PC-9 (cell line): Measurements from ENCODE around the gene TTC28. TPM values are rescaled to one million over a fixed set of nuclear protein-coding genes. Genes with fewer than 3 reads are reported as not detected.

Experiments
- BruUV-seq: library from RNA; stranded (reverse); fragments of 400-500 nt; replicated peaks from 2 replicates; lab custom pipeline; 2021; lab: Mats Ljungman, UMichigan
- CTCF ChIA-PET: fragments of 300-600 bp; sonication (Branson Sonifier 250); formaldehyde crosslinking; loops from one replicate; lab custom pipeline; 2022; ENCODE audit warnings: antibody characterized with exemption; lab: Charles Lee
- POLR2A ChIA-PET: fragments of 300-600 bp; sonication (Branson Sonifier 250); formaldehyde crosslinking; loops from one replicate; lab custom pipeline; 2022; ENCODE audit warnings: antibody characterized with exemption; ENCODE audit not compliant: unreplicated experiment; lab: Charles Lee
- DNase-seq, 2 experiments: peaks; one replicate each; pipeline versions ENCODE4 v3.0.0 to v3.0.0-alpha.2; 2015 to 2022; ENCODE audit warnings: mixed read lengths in 1 of 2
- H2AFZ ChIP-seq: fragments of 200-600 bp; sonication (generic); 2 replicates; pipeline ENCODE4 v1.8.1; 2017; ENCODE audit warnings: antibody characterized with exemption
- H3F3A ChIP-seq: fragments of 200-600 bp; sonication (generic); 2 replicates; pipeline ENCODE4 v1.8.1; 2017; ENCODE audit warnings: antibody characterized with exemption, mild to moderate bottlenecking, low read depth; ENCODE audit not compliant: insufficient read depth
- H3K27ac ChIP-seq: fragments of 200-600 bp; sonication (generic); 2 replicates; pipeline ENCODE4 v1.6.1; 2016; ENCODE audit warnings: mixed run types
- H3K27me3 ChIP-seq: fragments of 200-600 bp; sonication (generic); 2 replicates; pipeline ENCODE4 v1.6.1; 2016; ENCODE audit warnings: low read depth, mixed run types; ENCODE audit not compliant: insufficient read depth
- H3K36me3 ChIP-seq: fragments of 200-600 bp; sonication (generic); 2 replicates; pipeline ENCODE4 v1.6.1; 2016; ENCODE audit warnings: low read depth, mixed run types
- H3K4me1 ChIP-seq: fragments of 200-600 bp; sonication (generic); replicated peaks from 2 replicates; pipeline ENCODE4 v1.6.1; 2016; ENCODE audit warnings: mixed run types; ENCODE audit not compliant: insufficient read depth
- H3K4me2 ChIP-seq: fragments of 200-600 bp; sonication (generic); 2 replicates; pipeline ENCODE4 v1.6.1; 2017; ENCODE audit warnings: mixed run types
- H3K4me3 ChIP-seq: fragments of 200-600 bp; sonication (generic); 2 replicates; pipeline ENCODE4 v1.6.1; 2016; ENCODE audit warnings: mixed run types
- H3K79me2 ChIP-seq: fragments of 200-600 bp; sonication (generic); 2 replicates; pipeline ENCODE4 v1.6.1; 2017; ENCODE audit warnings: low read depth, mixed run types
- H3K9me2 ChIP-seq: fragments of 200-600 bp; sonication (generic); 2 replicates; pipeline ENCODE4 v1.8.1; 2017; ENCODE audit warnings: mild to moderate bottlenecking; ENCODE audit not compliant: insufficient read depth
- H3K9me3 ChIP-seq: fragments of 200-600 bp; sonication (generic); 2 replicates; pipeline ENCODE4 v1.8.1; 2016; ENCODE audit warnings: low read depth; ENCODE audit not compliant: insufficient read depth
- H4K20me1 ChIP-seq: fragments of 200-600 bp; sonication (generic); 2 replicates; pipeline ENCODE4 v1.8.1; 2017; ENCODE audit not compliant: insufficient read depth
- EZH2 ChIP-seq: fragments of 200-600 bp; sonication (generic); IDR thresholded peaks from 2 replicates; pipeline ENCODE4 v1.8.0; 2017; ENCODE audit warnings: antibody characterized with exemption, low read depth
- intact Hi-C: fragments of 100-400 bp; cut with micrococcal nuclease; formaldehyde crosslinking; loops from one replicate; pipeline ENCODE4 v1.10.0; 2022; ENCODE audit not compliant: unreplicated experiment
- total RNA-seq: library from RNA; stranded (reverse); gene quantifications from 2 replicates; pipeline ENCODE4 v1.2.3, GENCODE V29; 2021
- TF ChIP-seq, protein P1 (sequence below): fragments of 200-600 bp; sonication (generic); conservative IDR thresholded peaks from 2 replicates; pipeline ENCODE4 v1.6.1; 2017; ENCODE audit warnings: mixed run types, antibody characterized with exemption, mild to moderate bottlenecking, moderate library complexity

TTC28 gene
- total RNA-seq, 1 experiment from 2014 or later = 6.7 TPM

DNA sequence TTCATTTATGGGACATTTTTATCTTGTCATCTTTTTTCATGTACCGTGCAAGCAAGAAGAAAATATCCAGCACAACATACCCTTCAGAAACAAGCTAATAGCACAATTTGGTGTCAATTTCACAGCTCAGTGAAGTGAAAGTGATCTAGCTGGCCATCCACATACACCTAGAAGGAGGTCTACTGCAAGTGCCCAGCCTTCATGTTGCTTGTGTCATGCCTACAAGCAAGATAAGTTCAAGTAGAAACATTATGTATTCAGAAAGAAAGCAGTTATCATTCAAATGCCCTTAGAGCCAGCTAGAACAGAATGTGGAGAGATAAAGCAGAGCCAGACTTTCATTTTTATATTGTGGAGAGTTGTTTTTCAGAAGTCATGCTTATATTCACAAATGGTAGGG lies 434.9 kb downstream of the TTC28 start:
- Histone ChIP-seq H3K79me2 (no peaks in the 10 kb centered on the region), H3K27ac (no peak overlapping the region), H3K4me1 (0 out of 2 replicates have a peak, but pooled peaks cover 5% of the 10 kb centered on the region), H3K27me3 (no peaks in the 10 kb centered on the region), H4K20me1 (no peaks in the 10 kb centered on the region), H3K36me3 (no peaks in the 10 kb centered on the region), H3F3A (no peaks in the 10 kb centered on the region), H3K4me2 (no peak overlapping the region), H2AFZ (no peak overlapping the region), H3K4me3 (no peak overlapping the region), H3K9me3 (no peaks in the 10 kb centered on the region), H3K9me2 (no peaks in the 10 kb centered on the region)
- ChIA-PET CTCF (no interaction called here), POLR2A (no interaction called here)
- BruUV-seq = no TSS peak
- TF ChIP-seq EZH2 = no peak
- TF ChIP-seq, protein P1, sequence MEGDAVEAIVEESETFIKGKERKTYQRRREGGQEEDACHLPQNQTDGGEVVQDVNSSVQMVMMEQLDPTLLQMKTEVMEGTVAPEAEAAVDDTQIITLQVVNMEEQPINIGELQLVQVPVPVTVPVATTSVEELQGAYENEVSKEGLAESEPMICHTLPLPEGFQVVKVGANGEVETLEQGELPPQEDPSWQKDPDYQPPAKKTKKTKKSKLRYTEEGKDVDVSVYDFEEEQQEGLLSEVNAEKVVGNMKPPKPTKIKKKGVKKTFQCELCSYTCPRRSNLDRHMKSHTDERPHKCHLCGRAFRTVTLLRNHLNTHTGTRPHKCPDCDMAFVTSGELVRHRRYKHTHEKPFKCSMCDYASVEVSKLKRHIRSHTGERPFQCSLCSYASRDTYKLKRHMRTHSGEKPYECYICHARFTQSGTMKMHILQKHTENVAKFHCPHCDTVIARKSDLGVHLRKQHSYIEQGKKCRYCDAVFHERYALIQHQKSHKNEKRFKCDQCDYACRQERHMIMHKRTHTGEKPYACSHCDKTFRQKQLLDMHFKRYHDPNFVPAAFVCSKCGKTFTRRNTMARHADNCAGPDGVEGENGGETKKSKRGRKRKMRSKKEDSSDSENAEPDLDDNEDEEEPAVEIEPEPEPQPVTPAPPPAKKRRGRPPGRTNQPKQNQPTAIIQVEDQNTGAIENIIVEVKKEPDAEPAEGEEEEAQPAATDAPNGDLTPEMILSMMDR = no peak
- intact Hi-C loops = no loop called here
- DNase-seq = no peak

DNA sequence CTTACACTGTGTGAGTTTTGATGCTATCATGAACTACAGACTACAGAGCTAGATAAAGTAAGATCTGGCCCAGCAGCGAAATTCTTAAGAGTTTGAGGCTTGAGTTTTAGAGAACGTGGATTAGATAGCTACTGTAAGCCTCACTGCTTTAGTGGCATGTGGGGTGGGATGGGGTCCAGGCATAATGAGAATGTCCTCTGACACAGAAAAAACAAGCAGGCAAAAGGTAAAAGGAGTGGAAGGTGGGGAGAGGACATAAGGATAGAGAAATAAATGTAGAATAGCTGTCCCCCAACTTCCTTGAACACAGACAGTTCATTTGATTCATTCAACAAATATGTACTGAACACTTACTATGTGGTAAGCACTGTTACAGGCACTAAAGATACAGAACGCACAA lies 436.1 kb downstream of the TTC28 start:
- ChIA-PET CTCF (interaction anchor here (0.6 kb wide), 1 partner anchor 36 kb away, joined by 4 read pairs; no protein-coding TSS in a partner anchor), POLR2A (no interaction called here)
- H3K36me3 ChIP-seq = no peaks in the 10 kb centered on the region

GRCh38 chr22:28241656-28242290 lies 437.9 kb downstream of the TTC28 start:
- no peaks in the 10 kb centered on the region for H3K36me3 ChIP-seq
- no peak overlapping the region for H3K4me2 ChIP-seq
- no peaks in the 10 kb centered on the region for H3K9me2 ChIP-seq
- no TSS peak for BruUV-seq
- H3K9me3 ChIP-seq = no peaks in the 10 kb centered on the region
- no peaks in the 10 kb centered on the region for H3K27me3 ChIP-seq
- ChIA-PET CTCF (no interaction called here), POLR2A (no interaction called here)
- no peak overlapping the region for H3K27ac ChIP-seq
- no peak overlapping the region for H3K4me3 ChIP-seq
- intact Hi-C loops = no loop called here
- H3K79me2 ChIP-seq = no peaks in the 10 kb centered on the region
- 0 out of 2 replicates have a peak, but pooled peaks cover 5% of the 10 kb centered on the region for H3K4me1 ChIP-seq
- H4K20me1 ChIP-seq = no peaks in the 10 kb centered on the region
- TF ChIP-seq, protein P1 = no peak
- TF ChIP-seq EZH2 = no peak
- no peak for DNase-seq
- H3F3A ChIP-seq = no peaks in the 10 kb centered on the region
- no peak overlapping the region for H2AFZ ChIP-seq

More for the DNA sequence above, 436.1 kb downstream of the TTC28 start:
- no peaks in the 10 kb centered on the region for H3K79me2 ChIP-seq
- no peaks in the 10 kb centered on the region for H3K27me3 ChIP-seq
- no peak for DNase-seq
- no peak overlapping the region for H3K27ac ChIP-seq
- BruUV-seq = no TSS peak
- intact Hi-C loops = no loop called here
- no peaks in the 10 kb centered on the region for H4K20me1 ChIP-seq
- no peak overlapping the region for H3K4me3 ChIP-seq
- no peaks in the 10 kb centered on the region for H3K9me3 ChIP-seq
- no peaks in the 10 kb centered on the region for H3K9me2 ChIP-seq
- TF ChIP-seq, protein P1 = no peak
- no peak overlapping the region for H3K4me2 ChIP-seq
- no peaks in the 10 kb centered on the region for H3F3A ChIP-seq
- 0 out of 2 replicates have a peak, but pooled peaks cover 5% of the 10 kb centered on the region for H3K4me1 ChIP-seq
- H2AFZ ChIP-seq = no peak overlapping the region
